OCI-LY7 (cell line): ENCODE measurements around the gene PRF1. TPM values are rescaled to one million over a fixed set of nuclear protein-coding genes. Genes with fewer than 3 reads are reported as not detected.

Experiments
- BruUV-seq: library from RNA; stranded (reverse); fragments of 400-500 nt; replicated peaks from 2 replicates; lab custom pipeline; 2021; lab: Mats Ljungman, UMichigan
- CTCF ChIA-PET: fragments of 300-600 bp; sonication (Branson Sonifier 250); formaldehyde crosslinking; loops from one replicate; lab custom pipeline; 2022; ENCODE audit warnings: antibody characterized with exemption; ENCODE audit not compliant: unreplicated experiment; lab: Charles Lee
- POLR2A ChIA-PET: fragments of 300-600 bp; sonication (Branson Sonifier 250); formaldehyde crosslinking; loops from one replicate; lab custom pipeline; 2022; ENCODE audit warnings: antibody characterized with exemption; lab: Charles Lee
- DNase-seq: peaks from one replicate; pipeline ENCODE4 v3.0.0-alpha.2; 2015; ENCODE audit warnings: low spot score
- H2AFZ ChIP-seq: fragments of 200-600 bp; sonication (generic), shearing (Covaris generic); 2 replicates; pipeline ENCODE4 v1.6.1; 2014; ENCODE audit warnings: mild to moderate bottlenecking, antibody characterized with exemption, low read length, moderate library complexity
- H3K27ac ChIP-seq: fragments of 200-600 bp; sonication (generic); 2 replicates; pipeline ENCODE4 v1.5.1; 2014; ENCODE audit warnings: mixed run types, low read depth, mild to moderate bottlenecking, moderate library complexity, low read length, inconsistent platforms; ENCODE audit not compliant: poor library complexity, severe bottlenecking
- H3K36me3 ChIP-seq: fragments of 200-600 bp; sonication (generic); 2 replicates; pipeline ENCODE4 v1.6.1; 2014; ENCODE audit warnings: mild to moderate bottlenecking, antibody characterized with exemption, low read length, moderate library complexity, mixed read lengths; ENCODE audit not compliant: insufficient read depth
- H3K4me1 ChIP-seq: fragments of 200-600 bp; sonication (generic); 2 replicates; pipeline ENCODE4 v1.5.1; 2014; ENCODE audit warnings: mild to moderate bottlenecking, low read length; ENCODE audit not compliant: insufficient read depth, poor library complexity, severe bottlenecking
- H3K4me2 ChIP-seq: fragments of 200-600 bp; sonication (generic); 2 replicates; pipeline ENCODE4 v1.6.1; 2014; ENCODE audit warnings: mild to moderate bottlenecking, low read length
- H3K4me3 ChIP-seq: fragments of 200-600 bp; sonication (generic); 2 replicates; pipeline ENCODE4 v1.5.1; 2014; ENCODE audit warnings: mild to moderate bottlenecking, low read depth, low read length; ENCODE audit not compliant: poor library complexity, severe bottlenecking
- H3K79me2 ChIP-seq: fragments of 200-600 bp; sonication (generic); 2 replicates; pipeline ENCODE4 v1.6.1; 2016; ENCODE audit warnings: low read depth, mild to moderate bottlenecking, low read length, moderate library complexity, mixed read lengths; ENCODE audit not compliant: insufficient read depth
- H3K9me2 ChIP-seq: fragments of 200-600 bp; sonication (generic); 2 replicates; pipeline ENCODE4 v1.6.1; 2016; ENCODE audit warnings: mild to moderate bottlenecking, low read length, mixed read lengths; ENCODE audit not compliant: insufficient read depth
- H3K9me3 ChIP-seq: fragments of 200-600 bp; sonication (generic); 2 replicates; pipeline ENCODE4 v1.6.1; 2014; ENCODE audit warnings: mild to moderate bottlenecking, mixed run types, low read length, mixed read lengths
- H4K20me1 ChIP-seq: fragments of 200-600 bp; sonication (generic); 2 replicates; pipeline ENCODE4 v1.6.1; 2014; ENCODE audit warnings: mild to moderate bottlenecking, antibody characterized with exemption, low read length, moderate library complexity, mixed read lengths; ENCODE audit not compliant: insufficient read depth
- CTCF ChIP-seq: fragments of 200-600 bp; sonication (generic); conservative IDR thresholded peaks from 2 replicates; pipeline ENCODE4 v1.5.1; 2014; ENCODE audit warnings: mild to moderate bottlenecking, antibody characterized with exemption, low read length, moderate library complexity, mixed read lengths
- EZH2phosphoT487 ChIP-seq: fragments of 200-600 bp; sonication (generic); IDR thresholded peaks from 2 replicates; pipeline ENCODE4 v1.6.1; 2018; ENCODE audit warnings: low read depth, borderline replicate concordance, mild to moderate bottlenecking, mixed run types, antibody characterized with exemption, low read length, moderate library complexity, mixed read lengths
- intact Hi-C: fragments of 100-400 bp; cut with micrococcal nuclease; formaldehyde crosslinking; loops from one replicate; pipeline ENCODE4 v1.10.0; 2022; ENCODE audit not compliant: unreplicated experiment
- total RNA-seq, 2 experiments: library from RNA; depleted of rRNA in 1 of 2; stranded (reverse); fragments of >200 nt in 1 of 2; shearing (Covaris generic) in 1 of 2; gene quantifications; 2 replicates each; pipeline ENCODE4 v1.2.3, GENCODE V29; 2014 to 2022

The PRF1 gene
- total RNA-seq, 2 experiments from 2014 or later: 5.8 to 7.0 TPM

- intact Hi-C loops: no loop called here
- no peaks in the 10 kb centered on the region for H3K9me2 ChIP-seq
- BruUV-seq: no TSS peak
- no peak overlapping the region for H2AFZ ChIP-seq
- no peak overlapping the region for H3K4me2 ChIP-seq
- H3K9me3 ChIP-seq: no peaks in the 10 kb centered on the region
- ChIA-PET POLR2A (interaction anchor here (0.6 kb wide), 2 partner anchors 11 to 1333 kb away, joined by 3 to 6 read pairs; no protein-coding TSS in a partner anchor), CTCF (no interaction called here)
- TF ChIP-seq EZH2phosphoT487 (no peak), CTCF (no peak)
- H3K4me1 ChIP-seq: peaks cover 41% of the 10 kb centered on the region
- no peaks in the 10 kb centered on the region for H3K79me2 ChIP-seq
- DNase-seq: no peak
- H3K4me3 ChIP-seq: no peak overlapping the region
- no peaks in the 10 kb centered on the region for H3K36me3 ChIP-seq
- H3K27ac ChIP-seq: no peak overlapping the region
- no peaks in the 10 kb centered on the region for H4K20me1 ChIP-seq
Measured at GRCh38 chr10:70592746-70593512, 9.6 kb downstream of the PRF1 start.

GRCh38 chr10:70592186-70592735 lies 10.3 kb downstream of the PRF1 start:
- Histone ChIP-seq H2AFZ (no peak overlapping the region), H3K4me1 (peaks cover 48% of the 10 kb centered on the region), H3K4me2 (no peak overlapping the region), H3K4me3 (no peak overlapping the region), H3K9me3 (no peaks in the 10 kb centered on the region), H3K9me2 (no peaks in the 10 kb centered on the region), H3K79me2 (no peaks in the 10 kb centered on the region), H3K27ac (no peak overlapping the region), H3K36me3 (no peaks in the 10 kb centered on the region), H4K20me1 (no peaks in the 10 kb centered on the region)
- DNase-seq: no peak
- CTCF ChIA-PET: no interaction called here
- POLR2A ChIA-PET: interaction anchor here (0.6 to 1.7 kb wide), 2 partner anchors 32 to 1333 kb away, joined by 4 to 6 read pairs; no protein-coding TSS in a partner anchor
- no TSS peak for BruUV-seq
- TF ChIP-seq CTCF: no peak
- no peak for TF ChIP-seq EZH2phosphoT487
- intact Hi-C loops: no loop called here
